Mesenchymal stem cell (in vitro differentiated cells and primary cell): ENCODE results near the gene C1orf52.

ENCODE experiments used
- DNase-seq: peaks from one replicate; pipeline ENCODE4 v3.0.0-alpha.2; 2013
- H2AFZ ChIP-seq: one replicate; pipeline ENCODE4 v1.6.1; 2013; ENCODE audit warnings: low read depth, mild to moderate bottlenecking, control low read depth, inconsistent platforms, low read length, moderate library complexity
- H2AK5ac ChIP-seq: 2 replicates; pipeline ENCODE4 v1.6.1; 2013; ENCODE audit warnings: low read length, moderate library complexity, mild to moderate bottlenecking, inconsistent platforms; ENCODE audit not compliant: severe bottlenecking
- H2BK120ac ChIP-seq: one replicate; pipeline ENCODE4 v1.6.1; 2013; ENCODE audit warnings: low read depth, mild to moderate bottlenecking, inconsistent platforms, low read length, moderate library complexity
- H2BK12ac ChIP-seq, 2 experiments: one replicate each; pipeline ENCODE4 v1.6.1; 2013; ENCODE audit warnings: inconsistent platforms in 2 of 2, low read length in 2 of 2, mild to moderate bottlenecking in 2 of 2, moderate library complexity in 2 of 2, control low read depth in 1 of 2
- H2BK15ac ChIP-seq: one replicate; pipeline ENCODE4 v1.6.1; 2013; ENCODE audit warnings: mild to moderate bottlenecking, low read depth, inconsistent platforms; ENCODE audit not compliant: poor library complexity, severe bottlenecking
- H2BK5ac ChIP-seq: 2 replicates; pipeline ENCODE4 v1.6.1; 2013; ENCODE audit warnings: low read depth, mild to moderate bottlenecking, low read length, control low read depth, inconsistent platforms; ENCODE audit not compliant: poor library complexity, severe bottlenecking
- H3K14ac ChIP-seq, 2 experiments: one replicate each; pipeline ENCODE4 v1.6.1; 2013; ENCODE audit warnings: inconsistent platforms in 2 of 2, low read length in 2 of 2, control low read depth in 1 of 2, mild to moderate bottlenecking in 1 of 2, moderate library complexity in 1 of 2
- H3K18ac ChIP-seq, 2 experiments: one replicate each; pipeline ENCODE4 v1.6.1; 2013; ENCODE audit warnings: inconsistent platforms in 2 of 2, low read length in 2 of 2, control low read depth in 1 of 2, low read depth in 1 of 2, mild to moderate bottlenecking in 1 of 2
- H3K23ac ChIP-seq, 2 experiments: one replicate each; pipeline ENCODE4 v1.6.1; 2013; ENCODE audit warnings: inconsistent platforms in 2 of 2, low read length in 2 of 2, mild to moderate bottlenecking in 2 of 2, moderate library complexity in 2 of 2, control low read depth in 1 of 2
- H3K27ac ChIP-seq: 2 replicates; pipeline ENCODE4 v1.5.1; 2013; ENCODE audit warnings: mild to moderate bottlenecking, moderate library complexity, low read length, control low read depth, inconsistent platforms; ENCODE audit not compliant: poor library complexity, severe bottlenecking
- H3K27me3 ChIP-seq, 2 experiments: 2 replicates each; pipeline versions ENCODE4 v1.6.1 to v1.7.0; 2013; ENCODE audit warnings: low read length in 2 of 2, mild to moderate bottlenecking in 2 of 2, moderate library complexity in 2 of 2, control low read depth in 1 of 2, inconsistent platforms in 1 of 2; ENCODE audit not compliant: control insufficient read depth in 1 of 2, insufficient read depth in 1 of 2
- H3K36me3 ChIP-seq, 2 experiments: 2 replicates each; pipeline versions ENCODE4 v1.6.1 to v1.7.0; 2013; ENCODE audit warnings: low read length in 2 of 2, control low read depth in 1 of 2, inconsistent platforms in 1 of 2, low read depth in 1 of 2, mild to moderate bottlenecking in 1 of 2; ENCODE audit not compliant: insufficient read depth in 2 of 2, control insufficient read depth in 1 of 2
- H3K4ac ChIP-seq, 2 experiments: one replicate each; pipeline ENCODE4 v1.6.1; 2013; ENCODE audit warnings: inconsistent platforms in 2 of 2, low read length in 2 of 2, mild to moderate bottlenecking in 2 of 2, moderate library complexity in 2 of 2, control low read depth in 1 of 2, low read depth in 1 of 2
- H3K4me1 ChIP-seq: 2 replicates; pipeline ENCODE4 v1.6.1; 2013; ENCODE audit warnings: low read depth, low read length, control low read depth; ENCODE audit not compliant: control insufficient read depth, insufficient read depth
- H3K4me2 ChIP-seq: 2 replicates; pipeline ENCODE4 v1.6.1; 2013; ENCODE audit warnings: low read length, mild to moderate bottlenecking, inconsistent platforms; ENCODE audit not compliant: poor library complexity, severe bottlenecking
- H3K4me3 ChIP-seq, 2 experiments: 2 replicates each; pipeline versions ENCODE4 v1.5.1 to v1.7.0; 2013; ENCODE audit warnings: low read length in 2 of 2, mild to moderate bottlenecking in 2 of 2, control low read depth in 1 of 2, low read depth in 1 of 2; ENCODE audit not compliant: insufficient read depth in 1 of 2
- H3K79me1 ChIP-seq: replicated peaks from 2 replicates; pipeline ENCODE4 v1.6.1; 2013; ENCODE audit warnings: mild to moderate bottlenecking, control low read depth, low read length, inconsistent platforms; ENCODE audit not compliant: poor library complexity, severe bottlenecking
- H3K9ac ChIP-seq: 2 replicates; pipeline ENCODE4 v1.7.0; 2013; ENCODE audit warnings: mild to moderate bottlenecking, low read length, moderate library complexity
- H3K9me3 ChIP-seq: 2 replicates; pipeline ENCODE4 v1.7.0; 2013; ENCODE audit warnings: mild to moderate bottlenecking, low read length; ENCODE audit not compliant: control insufficient read depth
- H4K8ac ChIP-seq: one replicate; pipeline ENCODE4 v1.6.1; 2013; ENCODE audit warnings: inconsistent platforms, mild to moderate bottlenecking, low read length, moderate library complexity
- H4K91ac ChIP-seq: one replicate; pipeline ENCODE4 v1.6.1; 2013; ENCODE audit warnings: mild to moderate bottlenecking, low read length, inconsistent platforms
- WGBS: methylation state at CpG from one replicate; pipeline ENCODE4 v1.1.7; 2013; ENCODE audit warnings: mixed read lengths; 5-methylcytosine and 5-hydroxymethylcytosine counted together

C1orf52 gene

GRCh38 chr1:85306236-85306635 is 46.8 kb upstream of the C1orf52 start:
- no peaks in the 10 kb centered on the region for H3K9me3 ChIP-seq
- no peak overlapping the region for H3K27ac ChIP-seq
- no peak overlapping the region for H3K9ac ChIP-seq
- no peak overlapping the region for H2AFZ ChIP-seq
- no peak overlapping the region for H3K14ac ChIP-seq
- H3K23ac ChIP-seq: no peak overlapping the region
- H2BK5ac ChIP-seq: no peak overlapping the region
- no peaks in the 10 kb centered on the region for H3K79me1 ChIP-seq
- H3K18ac ChIP-seq: no peak overlapping the region
- no peaks in the 10 kb centered on the region for H3K36me3 ChIP-seq
- no peak overlapping the region for H2BK15ac ChIP-seq
- no peak overlapping the region for H3K4me2 ChIP-seq
- H4K91ac ChIP-seq: no peak overlapping the region
- no peak overlapping the region for H2AK5ac ChIP-seq
- H3K4me3 ChIP-seq: no peak overlapping the region
- H4K8ac ChIP-seq: no peak overlapping the region
- no peak for DNase-seq
- H2BK12ac ChIP-seq: no peak overlapping the region
- H3K27me3 ChIP-seq: no peaks in the 10 kb centered on the region
- no peak overlapping the region for H3K4ac ChIP-seq
- no peak overlapping the region for H2BK120ac ChIP-seq
- H3K4me1 ChIP-seq: peaks cover 6% of the 10 kb centered on the region
- 95% methylated on average over 4 of the region's 4 CpGs for WGBS

GRCh38 chr1:85303440-85304162 is 44.1 kb upstream of the C1orf52 start:
- Histone ChIP-seq H2BK120ac (no peak overlapping the region), H2BK12ac (no peak overlapping the region), H3K79me1 (no peaks in the 10 kb centered on the region), H3K27ac (no peak overlapping the region), H3K23ac (no peak overlapping the region), H3K4me3 (no peak overlapping the region), H3K14ac (no peak overlapping the region), H2AFZ (no peak overlapping the region), H3K9me3 (no peaks in the 10 kb centered on the region), H3K36me3 (no peaks in the 10 kb centered on the region), H3K18ac (no peak overlapping the region), H3K27me3 (no peaks in the 10 kb centered on the region), H3K4me1 (peaks cover 8% of the 10 kb centered on the region), H4K91ac (no peak overlapping the region), H3K4ac (no peak overlapping the region), H3K9ac (no peak overlapping the region), H4K8ac (no peak overlapping the region), H2AK5ac (no peak overlapping the region), H2BK15ac (no peak overlapping the region), H2BK5ac (no peak overlapping the region), H3K4me2 (no peak overlapping the region)
- no peak for DNase-seq
- 93% methylated on average over 3 of the region's 4 CpGs for WGBS

GRCh38 chr1:85300140-85300539 is 40.7 kb upstream of the C1orf52 start:
- no peak overlapping the region for H4K91ac ChIP-seq
- H2BK15ac ChIP-seq: no peak overlapping the region
- WGBS: 75% methylated on average over 3 of the region's 3 CpGs
- no peak overlapping the region for H2AFZ ChIP-seq
- DNase-seq: no peak
- no peak overlapping the region for H3K18ac ChIP-seq
- no peaks in the 10 kb centered on the region for H3K36me3 ChIP-seq
- H3K9me3 ChIP-seq: no peaks in the 10 kb centered on the region
- no peak overlapping the region for H2BK12ac ChIP-seq
- H3K23ac ChIP-seq: no peak overlapping the region
- no peak overlapping the region for H4K8ac ChIP-seq
- no peak overlapping the region for H2BK120ac ChIP-seq
- H3K27ac ChIP-seq: no peak overlapping the region
- H3K4ac ChIP-seq: no peak overlapping the region
- peaks cover 16% of the 10 kb centered on the region for H3K4me1 ChIP-seq
- no peak overlapping the region for H2BK5ac ChIP-seq
- no peaks in the 10 kb centered on the region for H3K79me1 ChIP-seq
- H2AK5ac ChIP-seq: peak overlapping the region; percentile 64
- H3K4me3 ChIP-seq: no peak overlapping the region
- H3K9ac ChIP-seq: no peak overlapping the region
- no peak overlapping the region for H3K14ac ChIP-seq
- no peaks in the 10 kb centered on the region for H3K27me3 ChIP-seq
- no peak overlapping the region for H3K4me2 ChIP-seq

- Histone ChIP-seq H2AFZ (no peak overlapping the region), H3K14ac (no peak overlapping the region), H3K27me3 (no peaks in the 10 kb centered on the region), H3K18ac (peak overlapping the region in 1 of 2 experiments; percentile 77), H3K9me3 (no peaks in the 10 kb centered on the region), H2BK15ac (no peak overlapping the region), H2BK12ac (peak overlapping the region in 1 of 2 experiments; percentile 81), H3K4ac (no peak overlapping the region), H3K79me1 (no peaks in the 10 kb centered on the region), H3K4me1 (peaks cover 19% of the 10 kb centered on the region), H3K23ac (no peak overlapping the region), H3K27ac (peak overlapping the region; percentile 91), H3K36me3 (no peaks in the 10 kb centered on the region), H3K9ac (peak overlapping the region; percentile 16), H2BK5ac (peak overlapping the region; percentile 70), H2AK5ac (peak overlapping the region; percentile 91), H2BK120ac (no peak overlapping the region), H4K8ac (no peak overlapping the region), H3K4me3 (peak overlapping the region in 1 of 2 experiments; percentile 23), H3K4me2 (no peak overlapping the region), H4K91ac (peak overlapping the region; percentile 40)
- under 1% methylated on average over 11 of the region's 11 CpGs for WGBS
- peak; percentile 99 for DNase-seq
These were observed 38.6 kb upstream of the C1orf52 start for GRCh38 chr1:85297855-85298629.
